Body of pancreas (tissue), 4 donors: ENCODE measurements around the gene GAL3ST1. TPM values are rescaled to one million over a fixed set of nuclear protein-coding genes. Genes with fewer than 3 reads are reported as not detected.

Source experiments
- ATAC-seq: fragments of 150-250 bp; one replicate; pipeline ENCODE4 v1.9.1; 2016
- DNase-seq, 4 donors: peaks; one replicate each; pipeline ENCODE4 v3.0.0-alpha.2; 2019
- H3K27ac ChIP-seq, 4 donors: fragments of 200-600 bp; sonication (generic); 1 replicate in 3 of 4; 2 replicates in 1 of 4; pipeline versions ENCODE4 v1.5.1 to v1.6.1; 2016 to 2019; ENCODE audit warnings: mild to moderate bottlenecking in 1 of 4, mixed read lengths in 1 of 4, moderate library complexity in 1 of 4
- H3K27me3 ChIP-seq, 2 donors: fragments of 200-600 bp; sonication (generic); one replicate each; pipeline ENCODE4 v1.6.0; 2016; ENCODE audit warnings: mild to moderate bottlenecking in 1 of 2
- H3K36me3 ChIP-seq, 2 donors: fragments of 200-600 bp; sonication (generic); replicated peaks in 1 of 2; 2 replicates each; pipeline ENCODE4 v1.5.1; 2016; ENCODE audit warnings: low read depth in 2 of 2; ENCODE audit not compliant: insufficient read depth in 1 of 2
- H3K4me1 ChIP-seq: fragments of 200-600 bp; sonication (generic); one replicate; pipeline ENCODE4 v1.6.0; 2016
- H3K4me3 ChIP-seq, 2 donors: fragments of 200-600 bp; sonication (generic); 1 replicate in 1 of 2; 2 replicates in 1 of 2; pipeline ENCODE4 v1.5.1; 2016 to 2019
- H3K9me3 ChIP-seq, 3 donors: fragments of 200-600 bp; sonication (generic); 1 replicate in 2 of 3; 2 replicates in 1 of 3; pipeline ENCODE4 v1.5.1; 2016
- POLR2A ChIP-seq, 3 donors: fragments of 450-650 bp; IDR thresholded peaks; one replicate each; pipeline ENCODE4 v1.6.1; 2016; ENCODE audit warnings: antibody characterized with exemption in 3 of 3, mild to moderate bottlenecking in 2 of 3
- WGBS, 2 donors: methylation state at CpG; one replicate each; pipeline ENCODE4 v1.1.5; 2017; 5-methylcytosine and 5-hydroxymethylcytosine counted together
- intact Hi-C: fragments of 100-400 bp; cut with DNase I; formaldehyde crosslinking; loops from one replicate; pipeline ENCODE4 v1.15.1; 2023
- total RNA-seq, 2 donors: library from RNA; depleted of rRNA; stranded (reverse); fragments of >200 nt; gene quantifications; one replicate each; pipeline ENCODE4 v1.1.0, GENCODE V29; 2016
- TF ChIP-seq, protein P1 (sequence below), 7 experiments: fragments of 450-650 bp in 4 of 7; fragments of 200-600 bp in 3 of 7; sonication (generic) in 3 of 7; IDR thresholded peaks; one replicate each; pipeline ENCODE4 v1.5.1; 2016 to 2019; ENCODE audit warnings: antibody characterized with exemption in 7 of 7

The GAL3ST1 gene
- total RNA-seq, 2 donors from 2014 or later = 3.4 to 13.8 TPM

DNA sequence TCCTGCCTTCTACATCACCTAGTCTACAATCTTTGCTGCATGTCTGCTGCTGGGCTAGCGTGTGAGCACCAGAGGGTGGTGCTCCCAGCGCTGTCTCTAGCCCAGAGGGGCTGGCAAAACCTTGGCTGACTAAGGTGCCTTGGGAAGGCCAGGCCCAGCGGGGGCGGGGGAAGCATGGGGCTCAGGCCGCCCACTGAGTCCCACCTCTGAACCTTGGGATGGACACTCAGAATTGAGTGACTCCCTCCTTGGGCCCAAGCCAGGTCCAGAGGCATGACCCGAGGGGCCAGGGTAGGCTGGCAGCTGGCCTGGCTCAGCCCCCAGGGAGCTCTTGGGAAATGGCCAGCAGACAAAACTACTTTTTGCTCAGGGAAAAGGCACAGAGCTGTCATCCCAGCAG, 7.6 kb upstream of the GAL3ST1 start:
- no peaks in the 10 kb centered on the region for H3K4me1 ChIP-seq
- H3K36me3 ChIP-seq = peaks cover 34 to 63% of the 10 kb centered on the region in 2 donors
- no peaks in the 10 kb centered on the region for H3K9me3 ChIP-seq
- WGBS, 2 donors = 77 to 92% methylated on average over 5 to 6 of the region's 6 CpGs
- no peaks in the 10 kb centered on the region for H3K27me3 ChIP-seq
- DNase-seq (no peak), ATAC-seq (no peak)
- H3K4me3 ChIP-seq = no peak overlapping the region
- TF ChIP-seq POLR2A (IDR thresholded peaks at IDR 0.05) = no peak
- TF ChIP-seq, protein P1, sequence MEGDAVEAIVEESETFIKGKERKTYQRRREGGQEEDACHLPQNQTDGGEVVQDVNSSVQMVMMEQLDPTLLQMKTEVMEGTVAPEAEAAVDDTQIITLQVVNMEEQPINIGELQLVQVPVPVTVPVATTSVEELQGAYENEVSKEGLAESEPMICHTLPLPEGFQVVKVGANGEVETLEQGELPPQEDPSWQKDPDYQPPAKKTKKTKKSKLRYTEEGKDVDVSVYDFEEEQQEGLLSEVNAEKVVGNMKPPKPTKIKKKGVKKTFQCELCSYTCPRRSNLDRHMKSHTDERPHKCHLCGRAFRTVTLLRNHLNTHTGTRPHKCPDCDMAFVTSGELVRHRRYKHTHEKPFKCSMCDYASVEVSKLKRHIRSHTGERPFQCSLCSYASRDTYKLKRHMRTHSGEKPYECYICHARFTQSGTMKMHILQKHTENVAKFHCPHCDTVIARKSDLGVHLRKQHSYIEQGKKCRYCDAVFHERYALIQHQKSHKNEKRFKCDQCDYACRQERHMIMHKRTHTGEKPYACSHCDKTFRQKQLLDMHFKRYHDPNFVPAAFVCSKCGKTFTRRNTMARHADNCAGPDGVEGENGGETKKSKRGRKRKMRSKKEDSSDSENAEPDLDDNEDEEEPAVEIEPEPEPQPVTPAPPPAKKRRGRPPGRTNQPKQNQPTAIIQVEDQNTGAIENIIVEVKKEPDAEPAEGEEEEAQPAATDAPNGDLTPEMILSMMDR (IDR thresholded peaks at IDR 0.05) = no peak
- H3K27ac ChIP-seq = no peak overlapping the region
- intact Hi-C loops = no loop called here

DNA sequence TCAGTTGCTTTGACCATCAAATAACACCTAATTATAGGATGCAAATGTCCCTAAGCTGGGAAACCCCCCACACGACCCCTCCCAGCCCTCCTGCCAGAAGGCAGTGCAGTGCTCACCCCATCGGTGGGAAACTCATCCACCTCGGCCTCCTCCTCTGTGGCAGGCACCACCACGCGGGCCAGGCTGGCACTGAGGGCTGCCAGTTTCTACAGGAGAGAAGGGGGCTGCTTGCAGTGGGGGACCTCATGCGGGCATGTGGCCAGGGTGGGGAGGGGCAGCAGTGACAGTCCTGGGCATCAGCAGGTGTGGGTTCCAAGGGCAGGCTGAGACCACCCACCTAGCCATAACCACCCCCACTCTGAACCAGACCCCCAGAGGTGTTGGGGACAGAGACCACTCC, 6.4 kb upstream of the GAL3ST1 start:
- WGBS, 2 donors = 71 to 86% methylated on average over 2 to 6 of the region's 6 CpGs

DNA sequence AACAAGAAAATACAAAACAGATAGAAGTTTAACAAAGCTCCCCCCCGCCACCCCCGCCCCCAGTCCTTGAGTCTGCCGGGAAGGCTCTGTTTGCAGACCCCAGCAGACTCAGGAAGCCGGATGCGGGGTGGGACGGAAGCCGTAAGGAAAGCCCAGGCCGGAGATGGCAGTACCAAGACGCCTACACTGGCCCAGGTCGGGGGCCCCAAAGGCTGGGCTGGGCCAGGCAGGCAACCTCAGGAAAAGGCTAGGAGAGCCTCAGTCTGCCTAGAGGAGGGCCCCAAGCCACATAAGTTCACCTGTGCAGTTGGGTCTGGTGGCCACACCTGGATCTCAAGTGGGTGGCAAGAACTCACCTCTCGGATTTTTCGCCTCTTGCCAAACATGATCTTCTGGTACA, 4.0 kb upstream of the GAL3ST1 start:
- Histone ChIP-seq H3K4me1 (peaks cover 30% of the 10 kb centered on the region), H3K9me3 (no peaks in the 10 kb centered on the region), H3K27me3 (no peaks in the 10 kb centered on the region), H3K27ac (no peak overlapping the region), H3K4me3 (no peak overlapping the region), H3K36me3 (peaks cover 30 to 36% of the 10 kb centered on the region in 2 donors)
- intact Hi-C loops = no loop called here
- no peak for ATAC-seq
- TF ChIP-seq POLR2A (IDR thresholded peaks at IDR 0.05) = no peak
- 78 to 88% methylated on average over 9 to 12 of the region's 12 CpGs for WGBS, 2 donors
- DNase-seq = no peak

More for the DNA sequence above, 6.4 kb upstream of the GAL3ST1 start:
- no peaks in the 10 kb centered on the region for H3K9me3 ChIP-seq
- intact Hi-C loops = no loop called here
- no peak overlapping the region for H3K4me3 ChIP-seq
- TF ChIP-seq, protein P1 (IDR thresholded peaks at IDR 0.05) = no peak
- TF ChIP-seq POLR2A (IDR thresholded peaks at IDR 0.05) = no peak
- no peaks in the 10 kb centered on the region for H3K27me3 ChIP-seq
- no peak overlapping the region for H3K27ac ChIP-seq
- DNase-seq (no peak), ATAC-seq (no peak)
- H3K4me1 ChIP-seq = peaks cover 9% of the 10 kb centered on the region
- H3K36me3 ChIP-seq = peaks cover 37 to 57% of the 10 kb centered on the region in 2 donors

DNA sequence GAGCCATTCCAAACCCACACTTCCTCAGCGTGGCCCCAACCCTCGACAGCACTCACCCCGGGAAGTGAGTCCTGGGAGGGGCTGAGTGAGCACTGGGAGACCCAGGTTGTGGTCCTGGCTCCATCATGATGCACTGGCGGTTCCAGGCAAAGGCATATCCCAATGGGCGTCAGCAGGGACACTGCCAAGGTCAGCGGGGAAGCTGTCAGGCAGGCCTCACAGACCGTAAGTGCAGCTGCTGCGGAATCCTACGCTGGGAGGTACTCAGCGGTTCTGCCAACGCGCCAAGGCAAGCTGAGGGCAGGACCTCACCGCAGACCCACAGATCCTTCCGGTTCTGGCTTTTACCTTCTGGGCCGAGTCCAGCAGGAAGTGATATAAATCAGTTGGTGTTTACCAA, 1.4 kb upstream of the GAL3ST1 start:
- intact Hi-C loops = no loop called here
- ATAC-seq (peak; percentile 10), DNase-seq (peak; percentile 59 to 81 (median 64))
- peaks cover 24 to 29% of the 10 kb centered on the region in 2 donors for H3K36me3 ChIP-seq
- H3K9me3 ChIP-seq = no peaks in the 10 kb centered on the region
- peak overlapping the region; percentile 63 to 84 (median 82) for H3K27ac ChIP-seq
- no peaks in the 10 kb centered on the region for H3K27me3 ChIP-seq
- TF ChIP-seq POLR2A (IDR thresholded peaks at IDR 0.05) = no peak
- TF ChIP-seq, protein P1 (IDR thresholded peaks at IDR 0.05) = no peak
- H3K4me3 ChIP-seq = no peak overlapping the region
- WGBS, 2 donors = 7 to 45% methylated on average over 3 to 15 of the region's 15 CpGs
- peaks cover 43% of the 10 kb centered on the region for H3K4me1 ChIP-seq

DNA sequence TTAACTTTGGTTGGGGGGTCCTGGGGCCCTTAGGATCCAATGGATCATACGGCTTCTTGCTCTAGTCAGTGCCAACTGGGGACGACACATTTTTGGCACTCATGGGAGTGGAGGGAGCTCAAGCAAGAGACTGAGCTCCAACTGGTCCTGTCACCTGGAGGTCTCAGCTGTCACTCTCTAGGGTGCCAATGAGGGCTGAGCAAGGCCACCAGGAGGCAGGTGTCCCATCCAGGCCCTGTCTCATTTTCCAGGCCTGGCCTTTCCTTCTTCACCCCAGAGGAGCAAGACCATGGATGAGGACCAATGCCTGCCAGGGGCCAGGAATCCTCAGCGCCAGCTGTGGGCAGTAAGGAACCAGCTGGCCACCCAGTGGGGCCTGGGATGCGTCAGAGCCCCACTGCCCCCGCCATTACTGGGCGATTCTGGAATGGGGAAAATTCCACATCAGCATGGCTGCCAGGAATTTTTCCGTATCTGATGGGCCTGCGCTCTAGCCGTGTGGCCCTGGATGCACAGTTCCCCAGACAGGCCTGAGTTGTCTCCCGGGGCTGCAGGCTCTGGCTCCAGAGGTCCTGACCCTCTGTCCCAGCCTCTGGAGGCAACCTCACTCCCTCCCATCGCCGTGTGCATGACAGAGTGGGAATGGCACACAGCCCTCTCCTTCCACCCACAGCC, 669 bp upstream of the GAL3ST1 start:
- peaks cover 18 to 23% of the 10 kb centered on the region in 2 donors for H3K36me3 ChIP-seq
- no peak overlapping the region for H3K4me3 ChIP-seq
- DNase-seq = peak; percentile 66 to 79 (median 72)
- WGBS, 2 donors = 20 to 28% methylated on average over 5 to 12 of the region's 12 CpGs
- intact Hi-C loops = no loop called here
- peak; percentile 65 for ATAC-seq
- H3K9me3 ChIP-seq = no peaks in the 10 kb centered on the region
- H3K4me1 ChIP-seq = peaks cover 43% of the 10 kb centered on the region
- H3K27me3 ChIP-seq = no peaks in the 10 kb centered on the region
- H3K27ac ChIP-seq = peak overlapping the region; percentile 63 to 84 (median 82)
- TF ChIP-seq, protein P1 (IDR thresholded peaks at IDR 0.05) = peak in 3 of 7 experiments; percentile 15 to 34 (median 32)
- peak in 2 of 3 donors; percentile 26 to 35 for TF ChIP-seq POLR2A (IDR thresholded peaks at IDR 0.05)
